HT1080 (cell line): ENCODE data around the gene NDFIP1. TPM values are rescaled to one million over a fixed set of nuclear protein-coding genes. Genes with fewer than 3 reads are reported as not detected.

ENCODE experiments used
- DNase-seq: peaks from one replicate; pipeline ENCODE4 v3.0.0-alpha.2; 2015; ENCODE audit warnings: low read depth
- total RNA-seq: library from RNA; depleted of rRNA; stranded (reverse); fragments of >200 nt; shearing (Covaris generic); gene quantifications from 2 replicates; pipeline ENCODE4 v1.2.3, GENCODE V29; 2014

NDFIP1 gene
- total RNA-seq, 1 experiment from 2014 or later: 72.5 TPM

- no peak for DNase-seq
These were observed 9.6 kb downstream of the NDFIP1 start for GRCh38 chr5:142118155-142118686.

- no peak for DNase-seq
These were observed 10.6 kb downstream of the NDFIP1 start for GRCh38 chr5:142119051-142119625.

DNA sequence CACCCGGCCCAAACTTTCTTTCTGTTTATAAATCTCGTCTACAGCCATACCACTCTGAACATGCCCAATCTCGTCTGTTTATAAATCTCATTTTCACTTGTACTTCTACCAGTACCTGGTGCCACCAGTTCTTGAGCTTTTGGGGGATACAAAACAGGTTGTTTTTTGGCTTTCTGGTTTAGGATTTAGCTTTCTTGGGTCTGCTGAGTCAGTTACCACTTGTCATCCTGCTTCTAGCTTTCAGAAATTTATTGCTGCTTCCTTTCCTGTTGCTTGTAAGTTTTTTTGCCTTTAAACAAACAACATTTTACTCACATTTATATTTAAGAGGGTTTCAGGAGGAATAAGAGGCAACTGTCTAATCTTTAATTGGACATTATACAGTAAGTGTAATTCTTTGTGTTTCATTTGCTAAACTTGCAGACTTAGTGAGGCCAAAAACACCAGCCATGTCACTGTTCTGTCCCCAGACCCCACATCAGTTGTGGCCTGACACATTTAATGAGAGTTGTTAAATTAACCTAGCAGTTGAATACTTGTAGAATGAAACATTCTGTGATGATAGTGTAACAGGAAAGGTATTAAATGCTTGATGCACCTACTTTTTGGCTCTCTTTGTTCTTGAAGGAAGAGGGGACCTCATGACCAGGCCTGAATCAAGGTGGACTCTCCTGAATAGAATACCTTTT, 11.8 kb downstream of the NDFIP1 start:
- DNase-seq: no peak

GRCh38 chr5:142122121-142122520, 13.5 kb downstream of the NDFIP1 start:
- DNase-seq: no peak

- no peak for DNase-seq
These were observed 16.8 kb downstream of the NDFIP1 start for GRCh38 chr5:142125378-142125777.

DNA sequence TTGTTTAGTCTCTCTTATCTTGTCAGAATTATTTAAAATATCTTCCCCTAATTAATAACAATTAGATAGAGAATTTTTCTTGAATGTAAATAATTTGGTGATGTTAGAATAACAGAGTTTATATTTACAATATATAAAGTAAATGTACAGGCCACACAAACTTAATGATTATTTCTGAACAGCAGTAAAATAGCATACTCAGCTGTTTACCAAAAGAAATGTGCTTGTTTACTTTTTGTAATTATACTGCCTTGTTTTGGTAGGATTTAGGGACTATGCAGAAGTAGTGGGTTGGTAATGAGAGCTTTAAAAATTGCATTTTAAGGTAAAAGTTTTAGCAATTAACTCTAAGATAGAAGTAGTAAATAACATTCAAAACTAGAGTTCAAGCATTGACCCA, 17.4 kb downstream of the NDFIP1 start:
- no peak for DNase-seq

GRCh38 chr5:142128675-142129208, 20.2 kb downstream of the NDFIP1 start:
- no peak for DNase-seq

GRCh38 chr5:142129446-142130066, 21.0 kb downstream of the NDFIP1 start:
- no peak for DNase-seq

GRCh38 chr5:142131394-142131793, 22.8 kb downstream of the NDFIP1 start:
- DNase-seq: no peak

DNA sequence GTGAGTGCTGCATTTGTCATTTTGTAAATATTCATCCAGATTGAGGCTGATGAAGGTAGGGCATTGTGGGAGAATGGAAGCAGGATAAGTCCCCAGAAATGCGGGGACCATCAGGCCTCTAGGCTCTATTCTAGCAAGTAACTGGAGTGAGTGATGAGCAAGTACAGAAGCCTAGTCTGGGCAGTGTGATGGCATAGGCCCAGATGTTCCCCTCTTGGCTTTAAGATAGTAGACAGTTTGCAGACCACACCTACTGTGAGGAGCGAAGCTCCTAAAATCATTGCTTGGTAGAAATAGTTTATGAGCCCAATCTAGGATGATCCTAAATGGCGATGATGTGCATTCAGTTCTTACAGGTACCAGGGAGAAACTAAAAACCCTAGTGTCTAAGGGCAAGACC, 24.3 kb downstream of the NDFIP1 start:
- DNase-seq: no peak

DNA sequence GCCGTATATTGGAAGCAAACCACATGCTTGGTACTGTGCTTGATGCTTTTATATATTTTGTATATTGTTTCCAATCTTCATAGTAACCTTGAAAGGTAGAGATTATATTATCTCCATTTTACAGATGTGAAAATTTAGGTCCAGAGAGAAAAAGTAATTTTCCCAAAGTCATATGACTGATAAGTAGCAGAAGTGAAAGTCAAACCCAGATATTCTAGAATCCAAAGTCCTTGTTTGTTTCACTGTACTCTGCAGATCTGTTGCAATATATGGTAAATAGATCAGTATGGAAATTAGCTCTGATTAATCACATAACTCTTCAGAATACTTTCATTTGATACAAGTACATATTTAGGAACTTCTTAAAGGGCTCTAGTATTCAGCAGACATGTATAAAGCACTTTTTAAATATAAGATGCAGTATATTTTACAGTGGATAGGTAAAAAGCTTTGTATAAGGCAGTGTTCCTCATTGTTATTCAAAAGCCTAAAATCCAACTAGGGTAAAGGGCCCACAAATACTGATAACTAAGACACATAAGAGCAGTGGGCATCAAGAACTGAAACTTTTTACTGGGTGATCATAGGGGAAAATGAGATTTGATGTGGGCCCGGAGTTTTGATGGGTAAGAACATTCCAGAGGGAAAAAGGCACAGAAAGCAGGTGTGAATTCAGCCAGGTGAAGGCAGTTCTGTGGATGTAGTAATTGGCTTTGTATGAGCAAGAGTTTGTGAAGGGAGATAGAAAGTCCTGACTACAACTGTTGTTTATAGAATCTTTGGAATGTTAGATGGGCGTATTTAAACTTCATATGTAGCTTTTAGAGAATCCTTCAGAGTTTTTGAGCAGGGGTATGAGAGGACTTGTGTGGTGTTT, 25.0 kb downstream of the NDFIP1 start:
- DNase-seq: no peak

- DNase-seq: no peak
These were observed 25.9 kb downstream of the NDFIP1 start for GRCh38 chr5:142134331-142135010.

DNA sequence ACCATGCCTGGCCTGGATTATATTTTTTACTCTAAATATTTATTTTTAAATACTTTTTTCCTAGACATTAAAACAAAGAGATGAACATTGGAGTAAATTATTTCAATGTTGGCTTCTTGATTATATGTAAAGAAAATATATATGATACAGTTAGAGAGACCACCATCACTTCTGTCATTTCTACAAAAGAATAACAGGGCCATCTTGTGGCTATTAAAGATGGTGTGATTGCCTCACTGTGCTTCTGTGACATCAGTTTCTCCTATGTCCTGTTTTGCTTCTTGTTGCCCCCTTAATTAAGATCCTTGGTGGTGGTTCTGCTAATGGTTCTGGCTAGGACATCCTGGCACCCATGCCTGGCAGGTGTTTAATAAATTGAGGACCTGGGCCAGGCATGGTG, 32.9 kb downstream of the NDFIP1 start:
- no peak for DNase-seq

- peak; percentile 25 for DNase-seq
These were observed 35.3 kb downstream of the NDFIP1 start for GRCh38 chr5:142143878-142144277.

DNA sequence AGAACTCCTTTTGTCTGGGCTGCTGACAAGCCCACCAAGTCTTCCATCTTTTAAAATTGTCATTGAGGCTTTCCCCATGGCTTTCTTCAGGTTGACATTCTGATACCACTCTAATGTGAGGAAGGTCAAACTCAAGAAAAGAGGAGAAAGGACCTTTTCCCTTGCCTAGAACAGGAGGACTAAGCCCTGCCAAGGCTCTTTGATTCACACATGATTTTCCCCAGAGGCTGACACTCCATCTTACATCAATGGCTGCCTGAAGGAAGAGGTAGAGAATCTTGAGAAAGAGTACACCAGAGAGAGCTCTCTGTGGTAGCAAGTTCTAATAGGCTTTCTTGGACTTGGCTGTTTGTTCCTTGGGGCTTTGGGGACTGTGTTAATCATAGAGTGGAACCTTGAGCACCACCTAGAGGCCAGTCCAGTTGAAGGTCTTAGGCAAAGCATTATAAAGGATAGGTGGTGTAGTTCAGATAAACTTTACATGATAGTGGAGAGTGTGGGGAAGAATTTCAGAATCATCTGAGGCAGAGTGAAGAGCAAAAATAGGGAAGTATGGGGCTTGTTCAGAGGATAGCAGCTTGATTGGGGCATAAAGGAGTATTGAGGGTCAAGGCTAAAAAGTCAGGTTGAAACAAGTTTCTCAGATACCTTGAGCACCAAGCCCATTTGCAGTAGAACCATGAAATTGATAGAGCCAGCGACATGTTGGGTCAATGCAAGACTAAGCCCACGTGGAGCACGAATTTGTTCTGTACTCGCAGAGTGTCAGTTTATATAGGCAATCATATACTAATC, 36.7 kb downstream of the NDFIP1 start:
- peak; percentile 66 for DNase-seq

DNA sequence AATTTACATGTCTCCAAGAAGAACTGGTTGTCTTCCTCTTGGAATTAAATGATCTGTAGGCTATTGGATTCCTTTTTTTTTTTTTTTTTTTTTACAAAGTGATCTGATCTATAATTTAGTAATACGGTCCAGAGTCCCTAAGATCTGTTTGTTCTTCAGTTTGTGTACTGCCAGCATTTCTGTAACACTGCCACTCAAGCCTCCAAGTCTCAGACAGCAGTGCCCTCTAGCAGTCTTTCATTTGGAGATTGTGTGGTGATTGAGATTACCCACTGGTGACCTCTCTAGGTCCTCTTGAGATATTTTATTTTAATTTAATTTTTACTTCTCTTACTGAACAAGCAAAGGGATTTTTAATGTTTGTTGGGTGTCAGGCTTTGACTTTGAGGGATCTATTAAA, 40.8 kb downstream of the NDFIP1 start:
- no peak for DNase-seq

DNA sequence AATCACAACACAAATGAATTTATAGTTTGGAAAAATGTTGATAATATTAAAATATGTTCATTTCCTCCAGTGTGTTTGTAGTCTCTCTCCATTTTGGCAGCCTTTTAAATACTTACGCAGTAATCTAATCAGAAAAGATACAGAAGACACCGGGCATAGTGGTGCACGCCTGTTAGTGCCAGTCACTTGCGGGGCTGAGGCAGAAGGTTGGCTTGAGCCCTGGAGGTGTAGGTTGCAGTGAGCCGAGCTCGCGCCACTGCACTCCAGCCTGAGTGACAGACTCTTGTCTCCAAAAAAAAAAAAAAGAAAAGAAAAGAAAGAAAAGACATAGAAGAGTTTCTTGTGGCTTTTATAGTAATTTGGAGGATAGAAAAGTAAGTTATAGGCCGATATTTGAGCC, 41.9 kb downstream of the NDFIP1 start:
- no peak for DNase-seq

DNA sequence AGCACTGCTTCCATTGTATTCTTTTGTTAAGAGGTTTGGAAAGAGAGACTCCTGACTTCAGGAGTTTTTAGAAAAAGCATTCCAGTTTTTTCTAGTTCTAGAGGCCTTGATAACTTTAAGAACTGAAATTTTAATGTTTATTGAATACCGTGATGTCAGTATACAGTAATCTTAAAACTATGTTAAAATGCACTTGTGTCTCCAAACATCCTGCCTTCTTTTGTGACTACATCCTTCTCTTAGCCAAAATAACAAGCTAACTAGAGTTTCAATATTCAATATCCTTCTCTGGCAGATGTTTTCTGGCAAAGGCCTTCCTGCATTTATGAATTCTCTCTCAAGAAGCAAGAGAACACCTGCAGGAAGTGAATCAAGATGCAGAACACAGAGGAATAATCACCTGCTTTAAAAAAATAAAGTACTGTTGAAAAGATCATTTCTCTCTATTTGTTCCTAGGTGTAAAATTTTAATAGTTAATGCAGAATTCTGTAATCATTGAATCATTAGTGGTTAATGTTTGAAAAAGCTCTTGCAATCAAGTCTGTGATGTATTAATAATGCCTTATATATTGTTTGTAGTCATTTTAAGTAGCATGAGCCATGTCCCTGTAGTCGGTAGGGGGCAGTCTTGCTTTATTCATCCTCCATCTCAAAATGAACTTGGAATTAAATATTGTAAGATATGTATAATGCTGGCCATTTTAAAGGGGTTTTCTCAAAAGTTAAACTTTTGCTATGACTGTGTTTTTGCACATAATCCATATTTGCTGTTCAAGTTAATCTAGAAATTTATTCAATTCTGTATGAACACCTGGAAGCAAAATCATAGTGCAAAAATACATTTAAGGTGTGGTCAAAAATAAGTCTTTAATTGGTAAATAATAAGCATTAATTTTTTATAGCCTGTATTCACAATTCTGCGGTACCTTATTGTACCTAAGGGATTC, 43.1 kb downstream of the NDFIP1 start:
- peak; percentile 69 for DNase-seq

GRCh38 chr5:142152384-142152732, 43.8 kb downstream of the NDFIP1 start:
- no peak for DNase-seq
